ENCODE data around the gene YPEL2. TPM values are rescaled to one million over a fixed set of nuclear protein-coding genes. Genes with fewer than 3 reads are reported as not detected.
A peak's percentile ranks its signal among the peaks of the same experiment; 100 is the strongest.
"Not testable (repeated sequence)": the region's sequence is repeated elsewhere in the genome, so short reads cannot be mapped to it uniquely, and the experiment has no call there.

YPEL2 gene, protein sequence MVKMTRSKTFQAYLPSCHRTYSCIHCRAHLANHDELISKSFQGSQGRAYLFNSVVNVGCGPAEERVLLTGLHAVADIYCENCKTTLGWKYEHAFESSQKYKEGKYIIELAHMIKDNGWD
- total RNA-seq = 59.4 TPM
- long read RNA-seq, full-length matches to known transcripts = 84 of 129 reads
- long read RNA-seq, partial matches to known transcripts = 1 of 129 reads
- long read RNA-seq, other reads (novel, unspliced or antisense) = 44 of 129 reads

DNA sequence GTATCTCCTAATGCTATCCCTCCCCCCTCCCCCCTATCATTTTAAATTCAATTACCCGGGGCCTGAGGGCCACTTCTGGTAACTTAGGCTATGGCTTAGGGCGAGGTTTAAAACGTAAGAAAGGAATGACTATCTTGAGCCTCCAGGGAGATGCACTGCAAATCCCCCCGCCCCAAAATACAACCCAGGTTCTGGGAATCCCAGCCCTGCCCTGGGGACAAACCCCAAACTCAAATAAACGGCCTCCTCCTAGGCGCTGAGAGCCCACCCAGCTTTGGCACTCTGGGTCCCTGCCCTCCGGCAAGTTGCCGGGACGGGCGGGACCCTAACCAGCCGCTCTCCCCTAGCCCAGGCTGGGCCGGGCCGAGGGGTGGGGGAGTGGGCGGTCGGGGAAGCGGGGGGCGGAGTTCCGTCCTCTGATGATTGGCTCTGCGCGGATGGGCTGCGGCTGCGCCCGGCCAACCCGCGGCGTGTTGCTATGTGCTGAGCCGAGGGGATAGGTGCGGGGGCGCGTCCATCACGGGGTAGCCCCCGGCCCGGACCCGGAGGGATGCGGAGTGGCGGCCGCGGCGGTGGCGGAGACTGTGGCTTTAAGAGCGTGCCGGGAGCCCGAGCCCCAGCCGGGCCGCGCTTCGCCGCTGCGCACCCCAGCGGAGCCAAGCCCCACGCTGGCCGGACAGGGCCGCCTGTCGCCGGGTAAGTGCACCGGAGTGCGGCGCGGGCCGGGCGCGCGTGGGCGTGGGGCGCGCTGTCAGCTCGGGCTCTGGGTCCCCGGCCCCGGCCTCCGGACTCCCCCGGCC, at the start of gene YPEL2:
Gene YPEL2, plus strand, starts transcription at position 527 of the 800 bp plus-strand sequence. CDS start 21,755 bp downstream, outside the sequence.
- peak; percentile 99 for DNase-seq (ENCODE audit: low spot score)

DNA sequence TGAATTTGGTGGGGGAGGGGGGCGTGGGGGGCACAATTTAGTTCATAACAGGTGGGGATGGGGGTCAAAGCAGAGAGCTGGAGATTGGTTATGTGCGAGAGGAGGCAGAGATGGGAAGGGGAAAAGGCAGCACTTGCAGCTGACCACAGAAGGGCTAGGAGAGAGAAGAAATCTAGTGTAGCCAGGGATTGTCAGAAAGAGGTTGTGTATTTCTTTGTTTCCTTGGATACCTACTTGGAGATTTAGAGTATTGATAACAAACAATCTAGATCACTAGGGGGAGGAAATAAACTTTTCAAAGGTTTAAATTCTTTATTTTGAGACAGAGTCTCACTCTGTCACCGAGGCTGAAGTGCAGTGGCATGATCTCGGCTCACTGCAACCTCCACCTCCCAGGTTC, 47.1 kb upstream of the YPEL2 start:
- no peak for DNase-seq (ENCODE audit: low spot score)
- intact Hi-C loops (cut with DNase I) = no loop called here

More for the DNA sequence above, at the start of gene YPEL2:
- intact Hi-C loops (cut with DNase I) = loop anchor here (1.0 to 2.0 kb wide), 2 partner anchors 37 to 92 kb away; no protein-coding TSS in a partner anchor

- no peak for DNase-seq (ENCODE audit: low spot score)
- intact Hi-C loops (cut with DNase I) = no loop called here
Observed at GRCh38 chr17:59287452-59287851, 44.0 kb upstream of the YPEL2 start.

GRCh38 chr17:59287891-59288290, 43.6 kb upstream of the YPEL2 start:
- DNase-seq (ENCODE audit: low spot score) = no peak
- intact Hi-C loops (cut with DNase I) = no loop called here

DNA sequence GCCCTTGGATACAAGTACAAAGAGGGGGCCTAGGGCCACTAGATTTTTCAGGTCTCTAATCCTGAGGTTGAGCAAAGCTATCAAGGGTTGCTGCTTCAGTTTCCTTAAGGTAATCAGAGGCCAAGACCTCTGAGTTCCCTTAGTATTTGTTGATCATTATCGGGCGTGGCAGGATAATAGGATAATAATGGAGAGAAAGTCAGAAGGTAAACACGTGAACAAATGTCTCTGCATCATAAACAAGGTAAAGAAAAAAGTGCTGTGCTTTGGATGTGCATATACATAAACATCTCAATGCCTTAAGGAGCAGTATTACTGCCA, 41.5 kb upstream of the YPEL2 start:
- intact Hi-C loops (cut with DNase I) = no loop called here
- DNase-seq (ENCODE audit: low spot score) = no peak

DNA sequence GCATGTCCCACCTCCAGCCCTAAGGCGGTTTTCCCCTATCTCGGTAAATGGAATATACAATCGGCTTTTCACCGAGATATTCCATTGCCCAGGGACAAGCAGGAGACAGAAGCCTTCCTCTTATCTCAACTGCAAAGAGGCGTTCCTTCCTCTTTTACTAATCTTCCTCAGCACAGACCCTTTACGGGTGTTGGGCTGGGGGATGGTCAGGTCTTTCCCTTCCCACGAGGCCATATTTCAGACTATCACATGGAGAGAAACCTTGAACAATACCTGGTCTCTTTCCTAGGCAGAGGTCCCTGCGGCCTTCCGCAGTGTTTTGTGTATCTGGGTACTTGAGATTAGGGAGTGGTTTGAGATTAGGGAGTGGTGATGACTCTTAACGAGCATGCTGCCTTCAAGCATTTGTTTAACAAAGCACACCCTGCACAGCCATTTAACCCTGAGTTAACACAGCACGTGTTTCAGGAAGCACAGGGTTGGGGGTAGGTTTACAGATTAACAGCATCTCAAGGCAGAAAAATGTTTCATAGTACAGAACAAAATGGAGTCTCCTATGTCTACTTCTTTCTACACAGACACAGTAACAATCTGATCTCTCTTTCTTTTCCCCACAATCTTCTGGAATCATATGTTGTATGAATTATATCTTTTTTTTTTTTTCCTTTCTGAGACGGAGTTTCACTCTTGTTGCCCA, 41.0 kb upstream of the YPEL2 start:
- intact Hi-C loops (cut with DNase I); DNase-seq (ENCODE audit: low spot score): not testable (repeated sequence)

DNA sequence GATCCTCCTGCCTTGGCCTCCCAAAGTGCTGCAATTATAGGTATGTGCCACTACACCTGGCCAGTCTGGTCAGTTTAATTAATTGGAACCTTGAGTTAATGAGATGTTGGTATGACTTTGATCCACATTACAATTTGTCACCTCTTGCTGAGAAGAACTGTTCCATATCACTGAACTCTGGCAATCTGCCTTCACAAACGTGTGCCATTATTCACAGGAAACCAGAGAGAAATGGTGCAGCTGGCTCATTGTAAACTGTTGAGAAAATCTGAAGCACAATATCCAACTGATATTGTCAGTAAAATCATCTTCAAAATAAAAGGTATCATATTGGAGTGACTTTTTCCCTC, 39.3 kb upstream of the YPEL2 start:
- no peak for DNase-seq (ENCODE audit: low spot score)
- intact Hi-C loops (cut with DNase I) = no loop called here

DNA sequence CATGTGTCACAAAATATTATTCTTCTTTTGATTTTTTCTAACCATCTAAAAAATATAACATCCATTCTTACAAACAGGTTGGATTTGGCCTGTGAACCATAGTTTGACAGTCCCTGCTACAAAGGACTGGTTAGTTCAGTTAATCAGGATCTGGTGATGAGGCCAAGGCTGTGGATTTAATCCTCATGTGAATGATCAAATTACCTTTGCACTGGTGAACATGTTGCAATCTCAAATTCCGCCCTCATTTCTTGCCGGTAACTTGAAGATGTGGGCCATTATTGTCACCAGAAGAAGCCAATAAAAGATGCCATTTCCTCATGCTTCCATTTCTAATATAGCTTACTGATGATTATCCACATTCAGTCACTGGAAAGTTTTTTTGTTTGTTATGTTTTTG, 35.3 kb upstream of the YPEL2 start:
- no peak for DNase-seq (ENCODE audit: low spot score)
- intact Hi-C loops (cut with DNase I) = no loop called here

GRCh38 chr17:59298521-59298920, 32.9 kb upstream of the YPEL2 start:
- intact Hi-C loops (cut with DNase I) = no loop called here

GRCh38 chr17:59299400-59300092, 31.9 kb upstream of the YPEL2 start:
- intact Hi-C loops (cut with DNase I) = no loop called here
- DNase-seq (ENCODE audit: low spot score) = no peak

More at GRCh38 chr17:59298521-59298920, 32.9 kb upstream of the YPEL2 start:
- no peak for DNase-seq (ENCODE audit: low spot score)

DNA sequence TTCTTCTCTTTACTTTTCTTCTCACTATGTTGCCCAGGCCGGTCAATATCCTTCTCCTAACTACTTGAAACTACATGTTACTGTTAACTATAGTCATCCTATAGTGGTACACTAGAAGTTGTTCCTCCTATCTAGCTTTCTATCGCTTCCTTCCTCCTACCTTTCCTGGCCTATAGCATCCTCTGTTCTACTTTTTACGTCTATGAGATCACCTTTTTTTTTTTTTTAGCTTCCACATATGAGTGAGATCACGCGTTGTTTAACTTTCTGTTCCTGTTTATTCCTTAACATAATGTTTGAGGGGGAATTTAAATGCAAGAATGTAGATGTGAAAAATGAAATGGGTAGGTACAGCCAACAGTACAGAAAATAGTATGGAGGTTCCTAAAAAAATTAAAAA, 30.5 kb upstream of the YPEL2 start:
- DNase-seq (ENCODE audit: low spot score) = no peak
- intact Hi-C loops (cut with DNase I) = no loop called here

DNA sequence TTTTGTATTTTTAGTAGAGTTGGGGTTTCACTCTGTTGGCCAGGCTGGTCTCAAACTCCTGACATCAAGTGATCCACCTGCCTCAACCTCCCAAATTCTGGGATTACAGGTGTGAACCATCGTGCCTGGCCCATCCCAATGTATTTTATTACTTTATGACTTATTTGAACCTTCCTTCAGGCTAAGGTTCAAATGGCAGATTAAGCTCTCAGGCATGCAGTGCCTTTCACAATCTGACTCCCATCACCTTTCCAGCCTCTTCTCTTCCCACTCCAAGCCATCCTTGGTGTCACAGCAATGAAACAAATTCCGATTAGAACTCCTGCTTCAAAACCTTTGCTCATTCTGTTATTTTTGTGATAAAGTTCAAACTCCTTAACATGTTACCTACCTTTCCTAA, 26.6 kb upstream of the YPEL2 start:
- no peak for DNase-seq (ENCODE audit: low spot score)
- intact Hi-C loops (cut with DNase I) = no loop called here

DNA sequence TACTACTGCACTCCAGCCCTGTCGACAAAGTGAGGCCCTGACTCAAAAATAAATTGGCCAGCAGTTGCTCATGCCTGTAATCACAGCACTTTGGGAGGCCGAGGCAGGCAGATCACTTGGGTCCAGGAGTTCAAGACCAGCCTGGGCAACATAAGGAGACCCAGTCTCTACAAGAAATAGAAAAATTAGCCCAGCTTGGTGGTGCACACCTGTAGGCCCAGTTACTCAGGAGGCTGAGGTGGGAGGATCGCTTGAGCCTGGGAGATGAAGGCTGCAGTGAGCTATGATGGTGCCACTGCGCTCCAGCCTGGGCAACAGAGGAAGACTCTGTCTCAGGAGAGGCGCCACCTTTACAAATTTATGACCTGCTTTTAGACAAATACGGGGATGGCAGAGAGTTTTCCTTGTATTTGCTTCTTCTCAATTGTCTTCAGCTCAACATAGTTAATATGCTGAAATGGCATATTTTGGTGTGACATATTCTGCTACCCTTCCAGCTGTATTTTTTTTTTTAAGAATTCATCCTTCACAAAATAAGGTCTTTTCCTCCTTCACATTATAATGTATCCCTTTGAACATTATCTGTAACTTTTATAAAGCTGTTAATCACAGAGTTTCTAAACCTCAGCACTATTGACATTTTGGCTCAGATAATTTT, 21.1 kb upstream of the YPEL2 start:
- intact Hi-C loops (cut with DNase I) = loop anchor here (5.0 kb wide), 1 partner anchor 257 kb away; the partner anchor contains the start of gene DHX40
- DNase-seq (ENCODE audit: low spot score) = no peak

GRCh38 chr17:59311051-59311468, 20.4 kb upstream of the YPEL2 start:
- intact Hi-C loops (cut with DNase I) = loop anchor here (1.0 to 5.0 kb wide), 2 partner anchors 130 to 256 kb away; partner anchors contain the start of gene DHX40
- DNase-seq (ENCODE audit: low spot score) = no peak

- intact Hi-C loops (cut with DNase I) = loop anchor here (1.0 to 5.0 kb wide), 2 partner anchors 130 to 256 kb away; partner anchors contain the start of gene DHX40
- not testable (repeated sequence) for DNase-seq (ENCODE audit: low spot score)
Observed at GRCh38 chr17:59311521-59311920, 19.9 kb upstream of the YPEL2 start.

DNA sequence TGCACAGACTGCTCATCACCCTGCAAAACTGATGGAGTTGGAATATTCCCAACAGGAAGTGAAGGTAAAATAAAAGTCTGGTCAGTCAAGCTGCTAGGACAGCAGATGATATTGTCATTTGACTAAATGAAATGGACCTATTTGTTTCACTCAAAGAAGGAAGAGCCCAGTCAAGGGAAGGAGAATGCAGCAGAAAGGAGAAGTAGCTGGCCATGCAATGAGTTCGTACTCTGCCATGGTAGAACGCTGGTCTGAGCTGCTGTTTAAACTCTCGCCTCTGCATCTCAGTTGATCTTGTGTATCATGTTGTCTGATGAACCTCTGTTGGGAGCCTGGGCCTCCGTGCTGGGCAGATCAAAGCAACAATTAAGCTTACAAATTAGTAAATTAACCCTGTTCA, 15.6 kb upstream of the YPEL2 start:
- intact Hi-C loops (cut with DNase I) = no loop called here
- no peak for DNase-seq (ENCODE audit: low spot score)

DNA sequence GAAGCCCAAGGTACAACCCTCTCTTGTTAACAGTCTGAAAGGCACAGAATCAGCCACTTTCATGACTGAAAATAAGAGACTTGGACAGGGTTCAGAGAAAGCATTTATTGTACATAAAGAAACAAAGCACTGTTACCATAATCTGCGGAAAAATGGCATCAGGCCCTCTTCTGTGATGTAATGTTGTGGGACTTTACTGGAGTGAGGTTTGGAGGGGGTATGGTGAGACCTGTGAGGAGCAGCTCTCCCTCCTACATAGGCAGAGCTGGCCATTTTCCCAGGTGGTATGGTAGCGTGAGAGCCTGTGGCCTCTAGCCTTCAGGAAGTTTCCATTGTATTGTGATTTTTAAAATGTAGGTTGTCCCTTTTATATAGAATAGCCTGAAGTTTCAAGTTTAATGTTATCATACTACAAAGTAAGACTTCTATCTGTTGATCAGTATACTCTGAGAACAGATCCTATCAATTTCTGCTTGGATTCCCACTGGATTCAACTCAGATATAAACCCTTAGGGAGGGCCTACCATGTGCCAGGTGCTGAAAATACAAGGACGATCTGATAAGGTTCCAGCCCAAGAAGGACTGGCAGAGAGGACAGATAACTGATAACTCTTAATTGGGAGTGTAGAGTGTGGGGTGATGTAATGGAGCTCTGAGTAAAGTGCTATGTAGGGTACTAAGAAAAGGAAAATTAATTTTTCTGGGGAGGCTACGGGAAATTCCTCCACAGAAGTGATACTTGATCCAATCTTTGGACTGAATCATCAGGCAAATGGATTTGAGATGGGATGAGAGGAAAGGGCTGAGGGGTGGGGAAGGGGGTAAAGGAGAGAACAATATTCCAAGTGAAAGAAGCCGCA, 4.1 kb upstream of the YPEL2 start:
- no peak for DNase-seq (ENCODE audit: low spot score)
- intact Hi-C loops (cut with DNase I) = no loop called here

DNA sequence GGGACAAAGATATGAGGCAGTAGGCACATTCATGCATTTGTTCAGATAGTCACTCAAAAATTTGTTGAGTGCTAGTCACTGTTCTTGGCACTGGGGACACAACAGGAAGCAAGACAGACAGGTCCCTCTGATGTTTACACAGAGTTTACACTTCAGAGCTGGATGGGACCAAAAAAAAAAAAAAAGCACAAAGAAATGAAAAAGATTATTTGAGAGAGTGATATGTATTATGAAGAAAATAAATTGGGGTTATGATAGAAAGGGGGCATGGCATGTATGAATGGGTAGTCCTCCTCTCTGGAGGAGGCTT, 3.5 kb upstream of the YPEL2 start:
- DNase-seq (ENCODE audit: low spot score) = no peak
- intact Hi-C loops (cut with DNase I) = no loop called here

DNA sequence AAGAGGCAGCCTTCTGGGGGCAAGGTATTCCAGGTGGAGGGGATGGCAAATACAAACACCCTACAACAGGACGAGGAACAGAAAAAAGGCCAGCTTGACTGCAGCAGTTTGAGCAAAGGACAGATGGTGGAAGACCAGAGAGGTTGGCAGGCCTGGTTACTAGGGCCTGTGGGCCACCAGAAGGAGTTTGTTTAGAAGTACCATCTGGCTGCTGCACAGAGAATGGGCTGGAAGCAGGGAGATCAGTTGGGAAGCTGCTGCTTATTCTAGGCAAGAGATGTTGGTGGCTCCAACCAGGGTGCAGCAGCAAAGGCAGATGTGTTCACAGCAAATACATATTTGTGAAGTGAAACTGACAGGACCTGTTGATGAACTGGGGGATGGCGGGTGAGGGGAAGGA, 2.9 kb upstream of the YPEL2 start:
- DNase-seq (ENCODE audit: low spot score) = no peak
- intact Hi-C loops (cut with DNase I) = no loop called here
